ENCODE data around the gene KCNAB1. TPM values are rescaled to one million over a fixed set of nuclear protein-coding genes. Genes with fewer than 3 reads are reported as not detected.

KCNAB1 gene
- total RNA-seq, 2 experiments from 2014 or later, result not detected

DNA sequence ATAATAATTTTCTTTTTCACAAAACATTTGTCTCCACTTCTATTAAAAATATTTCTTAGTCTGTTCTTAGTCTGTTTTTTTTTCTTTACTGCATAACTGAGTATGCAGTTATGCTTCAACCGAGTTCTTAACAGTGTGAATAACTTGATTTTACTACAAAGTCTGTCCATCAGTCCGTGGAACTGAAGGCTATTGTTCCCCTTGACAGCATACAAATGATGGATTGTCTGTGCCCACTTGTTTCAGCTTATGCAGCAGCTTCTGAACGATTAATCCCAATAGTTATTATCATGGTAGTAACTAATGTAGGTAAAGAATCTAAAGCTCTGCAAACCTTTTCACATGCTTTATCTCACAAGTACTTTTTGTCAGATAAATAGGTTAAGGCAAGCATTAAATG lies 283.8 kb downstream of the KCNAB1 start:
- Histone ChIP-seq H3K36me3 (ENCODE audit: insufficient read depth, low read length) (no peaks in the 10 kb centered on the region), H4K20me1 (ENCODE audit: insufficient read depth, low read length) (no peaks in the 10 kb centered on the region), H3K9me2 (ENCODE audit: insufficient read depth, low read length) (no peaks in the 10 kb centered on the region), H3K4me2 (ENCODE audit: low read length) (no peak overlapping the region), H3K4me3 (ENCODE audit: low read depth, low read length, poor library complexity, severe bottlenecking) (no peak overlapping the region), H3K79me2 (ENCODE audit: insufficient read depth, low read depth, low read length) (no peaks in the 10 kb centered on the region), H3K9me3 (ENCODE audit: low read length) (no peaks in the 10 kb centered on the region), H3K4me1 (ENCODE audit: insufficient read depth, low read length, poor library complexity, severe bottlenecking) (no peaks in the 10 kb centered on the region), H2AFZ (ENCODE audit: low read length) (no peak overlapping the region), H3K27ac (ENCODE audit: low read depth, low read length, poor library complexity, severe bottlenecking) (no peak overlapping the region)
- TF ChIP-seq, protein P1, sequence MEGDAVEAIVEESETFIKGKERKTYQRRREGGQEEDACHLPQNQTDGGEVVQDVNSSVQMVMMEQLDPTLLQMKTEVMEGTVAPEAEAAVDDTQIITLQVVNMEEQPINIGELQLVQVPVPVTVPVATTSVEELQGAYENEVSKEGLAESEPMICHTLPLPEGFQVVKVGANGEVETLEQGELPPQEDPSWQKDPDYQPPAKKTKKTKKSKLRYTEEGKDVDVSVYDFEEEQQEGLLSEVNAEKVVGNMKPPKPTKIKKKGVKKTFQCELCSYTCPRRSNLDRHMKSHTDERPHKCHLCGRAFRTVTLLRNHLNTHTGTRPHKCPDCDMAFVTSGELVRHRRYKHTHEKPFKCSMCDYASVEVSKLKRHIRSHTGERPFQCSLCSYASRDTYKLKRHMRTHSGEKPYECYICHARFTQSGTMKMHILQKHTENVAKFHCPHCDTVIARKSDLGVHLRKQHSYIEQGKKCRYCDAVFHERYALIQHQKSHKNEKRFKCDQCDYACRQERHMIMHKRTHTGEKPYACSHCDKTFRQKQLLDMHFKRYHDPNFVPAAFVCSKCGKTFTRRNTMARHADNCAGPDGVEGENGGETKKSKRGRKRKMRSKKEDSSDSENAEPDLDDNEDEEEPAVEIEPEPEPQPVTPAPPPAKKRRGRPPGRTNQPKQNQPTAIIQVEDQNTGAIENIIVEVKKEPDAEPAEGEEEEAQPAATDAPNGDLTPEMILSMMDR (conservative IDR thresholded peaks at IDR 0.05; ENCODE audit: low read length), result no peak
- TF ChIP-seq EZH2phosphoT487 (IDR thresholded peaks at IDR 0.05; ENCODE audit: borderline replicate concordance, low read depth, low read length), result no peak
- POLR2A ChIA-PET, result interaction anchor here (1.0 to 1.2 kb wide), 2 partner anchors 13 to 80 kb away, joined by 3 to 4 read pairs; no protein-coding TSS in a partner anchor
- intact Hi-C loops (cut with micrococcal nuclease; ENCODE audit: unreplicated experiment), result no loop called here
- no TSS peak for BruUV-seq (replicated peaks)
- CTCF ChIA-PET (ENCODE audit: unreplicated experiment), result no interaction called here
- DNase-seq (ENCODE audit: low spot score), result no peak

DNA sequence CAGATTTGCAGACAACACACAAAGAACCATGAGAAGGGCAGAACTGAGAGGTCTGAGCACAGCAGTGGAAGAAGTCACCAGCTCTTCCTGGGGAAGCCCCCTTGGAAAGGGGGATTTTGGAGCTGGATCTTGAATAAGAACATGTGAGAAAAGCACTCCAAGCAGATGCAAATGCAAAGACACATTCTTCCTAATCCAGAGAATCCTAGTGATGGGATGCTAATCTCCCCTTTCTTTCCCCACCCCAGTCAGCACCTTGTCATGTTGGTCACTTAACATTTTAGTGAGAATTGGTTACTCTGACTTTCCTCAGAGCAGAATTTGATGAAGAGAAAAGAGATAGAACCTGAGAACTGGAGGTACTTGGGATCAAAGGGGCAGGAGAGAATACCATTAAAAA lies 286.0 kb downstream of the KCNAB1 start:
- H3K4me2 ChIP-seq (ENCODE audit: low read length), result no peak overlapping the region
- H3K27ac ChIP-seq (ENCODE audit: low read depth, low read length, poor library complexity, severe bottlenecking), result no peak overlapping the region
- H4K20me1 ChIP-seq (ENCODE audit: insufficient read depth, low read length), result no peaks in the 10 kb centered on the region
- POLR2A ChIA-PET, result no interaction called here
- CTCF ChIA-PET (ENCODE audit: unreplicated experiment), result no interaction called here
- no peak overlapping the region for H2AFZ ChIP-seq (ENCODE audit: low read length)
- no peaks in the 10 kb centered on the region for H3K9me3 ChIP-seq (ENCODE audit: low read length)
- H3K36me3 ChIP-seq (ENCODE audit: insufficient read depth, low read length), result no peaks in the 10 kb centered on the region
- no peak overlapping the region for H3K4me3 ChIP-seq (ENCODE audit: low read depth, low read length, poor library complexity, severe bottlenecking)
- H3K79me2 ChIP-seq (ENCODE audit: insufficient read depth, low read depth, low read length), result no peaks in the 10 kb centered on the region
- no peak for DNase-seq (ENCODE audit: low spot score)
- intact Hi-C loops (cut with micrococcal nuclease; ENCODE audit: unreplicated experiment), result no loop called here
- no peak for TF ChIP-seq EZH2phosphoT487 (IDR thresholded peaks at IDR 0.05; ENCODE audit: borderline replicate concordance, low read depth, low read length)
- TF ChIP-seq, protein P1 (conservative IDR thresholded peaks at IDR 0.05; ENCODE audit: low read length), result no peak
- BruUV-seq (replicated peaks), result no TSS peak
- no peaks in the 10 kb centered on the region for H3K4me1 ChIP-seq (ENCODE audit: insufficient read depth, low read length, poor library complexity, severe bottlenecking)
- H3K9me2 ChIP-seq (ENCODE audit: insufficient read depth, low read length), result no peaks in the 10 kb centered on the region

DNA sequence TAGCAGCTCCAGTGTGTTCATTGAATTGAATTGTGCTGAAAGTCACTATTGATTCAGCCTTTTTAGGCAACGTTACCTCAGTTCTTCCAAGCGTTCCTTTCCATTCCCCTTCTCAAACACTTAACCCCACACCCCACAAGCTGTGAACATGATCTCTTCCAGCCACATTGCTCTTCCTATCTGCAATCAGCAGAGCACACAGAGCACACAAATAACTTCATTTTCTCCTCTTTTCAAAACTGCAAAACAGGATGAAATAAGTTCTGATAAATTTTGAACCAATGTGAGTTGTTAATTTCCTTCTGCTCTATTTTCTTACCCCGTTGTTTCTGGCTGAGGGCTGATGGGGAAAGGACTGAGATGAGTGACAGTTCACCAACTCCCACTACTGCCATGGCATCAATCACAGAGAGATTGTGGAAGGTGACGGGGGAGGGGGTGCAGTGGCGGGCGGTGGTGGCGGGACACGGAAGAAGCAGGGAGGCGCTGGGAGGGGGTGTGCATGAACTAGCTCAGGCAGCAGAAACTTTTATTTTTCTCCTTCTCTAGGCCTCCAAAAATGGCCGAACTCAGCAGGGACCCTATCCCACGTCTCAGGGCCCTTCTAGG lies 287.3 kb downstream of the KCNAB1 start:
- CTCF ChIA-PET (ENCODE audit: unreplicated experiment), result no interaction called here
- POLR2A ChIA-PET, result no interaction called here
- no peaks in the 10 kb centered on the region for H3K36me3 ChIP-seq (ENCODE audit: insufficient read depth, low read length)
- DNase-seq (ENCODE audit: low spot score), result no peak
- H4K20me1 ChIP-seq (ENCODE audit: insufficient read depth, low read length), result no peaks in the 10 kb centered on the region
- no peaks in the 10 kb centered on the region for H3K79me2 ChIP-seq (ENCODE audit: insufficient read depth, low read depth, low read length)
- no peak overlapping the region for H3K4me3 ChIP-seq (ENCODE audit: low read depth, low read length, poor library complexity, severe bottlenecking)
- intact Hi-C loops (cut with micrococcal nuclease; ENCODE audit: unreplicated experiment), result no loop called here
- no TSS peak for BruUV-seq (replicated peaks)
- TF ChIP-seq, protein P1 (conservative IDR thresholded peaks at IDR 0.05; ENCODE audit: low read length), result no peak
- no peak for TF ChIP-seq EZH2phosphoT487 (IDR thresholded peaks at IDR 0.05; ENCODE audit: borderline replicate concordance, low read depth, low read length)
- H3K4me2 ChIP-seq (ENCODE audit: low read length), result no peak overlapping the region
- no peak overlapping the region for H2AFZ ChIP-seq (ENCODE audit: low read length)
- H3K27ac ChIP-seq (ENCODE audit: low read depth, low read length, poor library complexity, severe bottlenecking), result no peak overlapping the region
- no peaks in the 10 kb centered on the region for H3K9me3 ChIP-seq (ENCODE audit: low read length)
- H3K9me2 ChIP-seq (ENCODE audit: insufficient read depth, low read length), result no peaks in the 10 kb centered on the region
- no peaks in the 10 kb centered on the region for H3K4me1 ChIP-seq (ENCODE audit: insufficient read depth, low read length, poor library complexity, severe bottlenecking)

All from OCI-LY7 (cell line).